ENCODE measurements around the gene PRKX. TPM values are rescaled to one million over a fixed set of nuclear protein-coding genes. Genes with fewer than 3 reads are reported as not detected.

The PRKX gene
- total RNA-seq, 6 experiments from 2014 or later = 1.7 to 7.2 (median 3.7) TPM

DNA sequence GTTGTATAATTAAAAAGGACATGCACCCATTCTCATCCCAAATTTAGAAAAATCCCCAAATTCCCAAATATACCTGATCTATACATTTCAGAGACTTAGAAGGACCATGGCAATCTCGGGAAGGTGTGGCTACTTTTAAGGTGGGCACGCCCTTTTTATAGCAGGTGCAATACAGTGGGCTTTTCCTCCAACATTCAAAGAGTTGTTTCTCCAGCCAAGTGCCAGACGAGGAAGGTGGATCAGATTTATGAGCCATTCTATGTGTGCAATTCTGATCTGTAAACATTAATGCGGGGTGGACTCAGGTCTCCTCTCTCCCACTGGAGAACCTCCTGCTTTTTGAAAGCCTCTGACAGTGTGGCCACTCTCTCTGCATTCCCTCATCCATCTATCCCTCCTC lies 33.8 kb downstream of the PRKX start:
- 73% methylated on average over 3 of the region's 4 CpGs for WGBS (ENCODE audit: insufficient coverage, low coverage, low lambda C conversion rate, missing lambda C conversion rate)

DNA sequence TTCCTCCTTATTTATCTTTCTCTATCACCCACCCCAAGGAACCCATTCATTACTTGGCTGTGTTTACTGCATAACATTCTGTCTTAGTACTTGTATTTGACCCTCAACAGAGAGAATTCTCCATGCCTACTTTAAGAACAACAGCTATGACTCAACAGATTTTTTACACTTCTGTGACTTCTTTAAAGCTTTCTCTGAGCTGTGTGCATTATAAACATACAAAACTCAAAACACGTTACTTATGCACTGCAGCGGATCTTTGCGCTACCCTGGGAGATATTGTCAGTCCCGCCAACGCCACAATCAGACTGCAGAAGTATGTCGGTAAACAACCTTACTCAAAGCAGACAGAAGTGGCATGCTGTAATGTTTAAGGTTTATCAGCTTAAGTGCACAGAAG lies 35.1 kb downstream of the PRKX start:
- intact Hi-C loops (cut with DNase I) = no loop called here
- H3K27ac ChIP-seq = no peak overlapping the region
- no peak for TF ChIP-seq POLR2A (IDR thresholded peaks at IDR 0.05)
- TF ChIP-seq, protein P1, sequence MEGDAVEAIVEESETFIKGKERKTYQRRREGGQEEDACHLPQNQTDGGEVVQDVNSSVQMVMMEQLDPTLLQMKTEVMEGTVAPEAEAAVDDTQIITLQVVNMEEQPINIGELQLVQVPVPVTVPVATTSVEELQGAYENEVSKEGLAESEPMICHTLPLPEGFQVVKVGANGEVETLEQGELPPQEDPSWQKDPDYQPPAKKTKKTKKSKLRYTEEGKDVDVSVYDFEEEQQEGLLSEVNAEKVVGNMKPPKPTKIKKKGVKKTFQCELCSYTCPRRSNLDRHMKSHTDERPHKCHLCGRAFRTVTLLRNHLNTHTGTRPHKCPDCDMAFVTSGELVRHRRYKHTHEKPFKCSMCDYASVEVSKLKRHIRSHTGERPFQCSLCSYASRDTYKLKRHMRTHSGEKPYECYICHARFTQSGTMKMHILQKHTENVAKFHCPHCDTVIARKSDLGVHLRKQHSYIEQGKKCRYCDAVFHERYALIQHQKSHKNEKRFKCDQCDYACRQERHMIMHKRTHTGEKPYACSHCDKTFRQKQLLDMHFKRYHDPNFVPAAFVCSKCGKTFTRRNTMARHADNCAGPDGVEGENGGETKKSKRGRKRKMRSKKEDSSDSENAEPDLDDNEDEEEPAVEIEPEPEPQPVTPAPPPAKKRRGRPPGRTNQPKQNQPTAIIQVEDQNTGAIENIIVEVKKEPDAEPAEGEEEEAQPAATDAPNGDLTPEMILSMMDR (IDR thresholded peaks at IDR 0.05) = no peak
- 78% methylated on average over 6 of the region's 6 CpGs for WGBS (ENCODE audit: insufficient coverage, low coverage, low lambda C conversion rate, missing lambda C conversion rate)
- DNase-seq (no peak), ATAC-seq (no peak)
- no peaks in the 10 kb centered on the region for H3K4me1 ChIP-seq
- H3K4me3 ChIP-seq = no peak overlapping the region
- H3K27me3 ChIP-seq = no peaks in the 10 kb centered on the region
- H3K36me3 ChIP-seq = no peaks in the 10 kb centered on the region
- H3K9me3 ChIP-seq = no peaks in the 10 kb centered on the region

More for the DNA sequence above, 33.8 kb downstream of the PRKX start:
- Histone ChIP-seq H3K36me3 (no peaks in the 10 kb centered on the region), H3K9me3 (no peaks in the 10 kb centered on the region), H3K27ac (no peak overlapping the region), H3K4me3 (no peak overlapping the region), H3K27me3 (no peaks in the 10 kb centered on the region), H3K4me1 (no peaks in the 10 kb centered on the region)
- intact Hi-C loops (cut with DNase I) = no loop called here
- ATAC-seq (no peak), DNase-seq (no peak)
- TF ChIP-seq, protein P1 (IDR thresholded peaks at IDR 0.05) = no peak
- no peak for TF ChIP-seq POLR2A (IDR thresholded peaks at IDR 0.05)

DNA sequence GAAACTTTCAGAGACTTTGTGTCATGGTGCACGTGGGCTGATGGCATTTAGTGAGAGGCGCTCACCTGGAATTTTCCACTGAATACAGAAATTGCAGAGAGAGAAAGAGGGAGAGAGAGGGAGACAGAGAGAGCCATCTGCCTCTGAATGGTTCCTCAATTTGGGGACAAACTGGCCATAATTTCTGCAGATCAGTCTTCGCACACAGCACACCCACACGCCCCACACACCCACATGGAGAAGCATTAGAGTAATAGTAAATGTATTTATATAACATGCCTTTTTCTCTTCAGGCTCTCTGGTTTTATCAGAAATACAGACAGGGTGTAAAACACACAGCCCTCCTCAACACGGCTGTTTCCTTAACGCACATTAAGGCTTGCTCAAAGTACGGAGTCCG lies 38.6 kb downstream of the PRKX start:
- no peak for DNase-seq
- no peaks in the 10 kb centered on the region for H3K27me3 ChIP-seq
- H3K4me3 ChIP-seq = no peak overlapping the region
- no peak for ATAC-seq
- H3K4me1 ChIP-seq = no peaks in the 10 kb centered on the region
- no peaks in the 10 kb centered on the region for H3K36me3 ChIP-seq
- intact Hi-C loops (cut with DNase I) = no loop called here
- WGBS (ENCODE audit: insufficient coverage, low coverage, low lambda C conversion rate, missing lambda C conversion rate) = 82% methylated on average over 8 of the region's 8 CpGs
- no peak for TF ChIP-seq POLR2A (IDR thresholded peaks at IDR 0.05)
- TF ChIP-seq, protein P1 (IDR thresholded peaks at IDR 0.05) = no peak
- H3K27ac ChIP-seq = no peak overlapping the region
- no peaks in the 10 kb centered on the region for H3K9me3 ChIP-seq

DNA sequence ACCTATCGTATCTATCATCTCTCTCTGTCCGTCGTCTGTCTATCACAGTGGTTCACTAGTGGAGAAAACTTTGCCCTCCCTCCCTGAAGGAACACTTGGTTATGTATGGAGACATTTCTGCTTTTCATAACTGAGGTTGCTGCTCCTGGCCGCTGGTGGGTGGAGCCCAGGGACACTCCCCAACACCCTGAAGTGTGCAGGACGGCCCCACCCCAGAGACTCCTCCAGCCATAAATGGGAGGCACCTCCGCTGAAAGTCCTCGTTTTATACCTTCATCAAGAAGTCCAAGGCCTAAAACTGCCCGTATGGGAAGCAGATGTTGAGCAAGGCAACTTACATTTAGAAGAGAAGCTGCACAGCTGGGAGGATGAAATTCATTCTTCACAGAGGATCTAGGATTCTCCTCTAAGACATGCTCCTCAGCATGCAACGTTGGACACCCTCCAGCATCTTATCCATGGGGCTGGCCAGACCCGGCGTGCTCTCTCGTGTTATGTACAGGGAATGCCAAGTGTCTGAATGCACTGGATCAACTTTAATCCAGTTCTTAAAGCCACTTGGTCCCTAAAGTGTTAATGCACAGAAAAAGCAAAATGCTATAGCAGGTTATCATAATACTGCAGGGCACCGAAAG lies 43.5 kb downstream of the PRKX start:
- TF ChIP-seq, protein P1 (IDR thresholded peaks at IDR 0.05) = no peak
- TF ChIP-seq POLR2A (IDR thresholded peaks at IDR 0.05) = no peak
- Histone ChIP-seq H3K27ac (no peak overlapping the region), H3K36me3 (no peaks in the 10 kb centered on the region), H3K4me1 (no peaks in the 10 kb centered on the region), H3K9me3 (no peaks in the 10 kb centered on the region), H3K4me3 (no peak overlapping the region), H3K27me3 (no peaks in the 10 kb centered on the region)
- DNase-seq (no peak), ATAC-seq (no peak)
- WGBS (ENCODE audit: insufficient coverage, low coverage, low lambda C conversion rate, missing lambda C conversion rate) = 73% methylated on average over 12 of the region's 13 CpGs
- intact Hi-C loops (cut with DNase I) = no loop called here

Measured in right lobe of liver (tissue), 6 donors.